GM12891 (cell line): ENCODE measurements around the gene GPATCH8.

Source experiments
- POLR2A ChIP-seq: IDR thresholded peaks from 2 replicates; pipeline ENCODE4 v1.6.1; 2011; ENCODE audit warnings: low read depth, low read length, control low read depth
- POLR2AphosphoS5 ChIP-seq: IDR thresholded peaks from 2 replicates; pipeline ENCODE4 v1.6.1; 2011; ENCODE audit warnings: low read depth, low read length, control low read depth
- SPI1 ChIP-seq: IDR thresholded peaks from 2 replicates; pipeline ENCODE4 v1.6.1; 2011; ENCODE audit warnings: low read depth, low read length, control low read depth
- TAF1 ChIP-seq: IDR thresholded peaks from 2 replicates; pipeline ENCODE4 v1.6.1; 2011; ENCODE audit warnings: low read depth, low read length, control low read depth

GRCh38 chr17:44382917-44383316, 120.3 kb downstream of the GPATCH8 start:
- no peak for TF ChIP-seq POLR2A
- TF ChIP-seq SPI1 = no peak
- no peak for TF ChIP-seq POLR2AphosphoS5
- no peak for TF ChIP-seq TAF1
